CD8-positive, alpha-beta memory T cell (primary cell): ENCODE results near the gene UGT1A1. TPM values are rescaled to one million over a fixed set of nuclear protein-coding genes. Genes with fewer than 3 reads are reported as not detected.

Experiments
- CTCF ChIA-PET: fragments of 350-600 bp; sonication (Branson Sonifier 250); formaldehyde crosslinking; loops from one replicate; lab custom pipeline; 2021; ENCODE audit warnings: antibody characterized with exemption; lab: Charles Lee
- POLR2A ChIA-PET: fragments of 350-600 bp; sonication (Branson Sonifier 250); formaldehyde crosslinking; loops from one replicate; lab custom pipeline; 2021; ENCODE audit warnings: antibody characterized with exemption; lab: Charles Lee
- DNase-seq, 5 donors: peaks; one replicate each; pipeline versions ENCODE4 v3.0.0 to v3.0.0-alpha.2; 2020 to 2022; ENCODE audit warnings: mixed read lengths in 1 of 5
- H3K27ac ChIP-seq: one replicate; pipeline ENCODE4 v1.7.0; 2013; ENCODE audit warnings: low read depth, mild to moderate bottlenecking, low read length, moderate library complexity
- H3K27me3 ChIP-seq: 2 replicates; pipeline ENCODE4 v1.7.0; 2013; ENCODE audit warnings: low read length, mild to moderate bottlenecking; ENCODE audit not compliant: insufficient read depth, poor library complexity, severe bottlenecking
- H3K36me3 ChIP-seq: 2 replicates; pipeline ENCODE4 v1.7.0; 2013; ENCODE audit warnings: mild to moderate bottlenecking, low read length, moderate library complexity; ENCODE audit not compliant: insufficient read depth
- H3K4me1 ChIP-seq: 2 replicates; pipeline ENCODE4 v1.7.0; 2013; ENCODE audit warnings: mild to moderate bottlenecking, low read length, moderate library complexity; ENCODE audit not compliant: insufficient read depth
- H3K4me3 ChIP-seq: 2 replicates; pipeline ENCODE4 v1.7.0; 2013; ENCODE audit warnings: mild to moderate bottlenecking, low read length
- H3K9me3 ChIP-seq: 2 replicates; pipeline ENCODE4 v1.7.0; 2013; ENCODE audit warnings: mild to moderate bottlenecking, low read length
- H3K27ac Mint-ChIP-seq, 8 donors: one replicate each; pipeline ENCODE4 v1.8.0; 2020 to 2021; ENCODE audit warnings: mixed read lengths in 8 of 8, mild to moderate bottlenecking in 6 of 8, inconsistent platforms in 3 of 8, moderate library complexity in 3 of 8
- H3K27me3 Mint-ChIP-seq, 2 donors: one replicate each; pipeline ENCODE4 v1.8.0; 2020 to 2021; ENCODE audit warnings: mixed read lengths in 2 of 2, mild to moderate bottlenecking in 1 of 2, moderate library complexity in 1 of 2
- H3K36me3 Mint-ChIP-seq, 3 donors: one replicate each; pipeline ENCODE4 v1.8.0; 2020 to 2021; ENCODE audit warnings: mixed read lengths in 3 of 3, inconsistent platforms in 1 of 3, mild to moderate bottlenecking in 1 of 3
- H3K4me1 Mint-ChIP-seq, 3 donors: one replicate each; pipeline ENCODE4 v1.8.0; 2020 to 2021; ENCODE audit warnings: mixed read lengths in 3 of 3, inconsistent platforms in 1 of 3, mild to moderate bottlenecking in 1 of 3
- H3K4me3 Mint-ChIP-seq, 7 donors: one replicate each; pipeline ENCODE4 v1.8.0; 2020 to 2021; ENCODE audit warnings: mixed read lengths in 7 of 7, mild to moderate bottlenecking in 6 of 7, moderate library complexity in 4 of 7, inconsistent platforms in 2 of 7
- H3K9me3 Mint-ChIP-seq, 5 donors: one replicate each; pipeline ENCODE4 v1.8.0; 2020 to 2022; ENCODE audit warnings: mixed read lengths in 5 of 5, mild to moderate bottlenecking in 3 of 5, moderate library complexity in 2 of 5, inconsistent platforms in 1 of 5
- polyA plus RNA-seq: library from polyadenylated mRNA; unstranded; fragments of 300-500 nt; fragmentation: Illumina TruSeq; gene quantifications from one replicate; pipeline ENCODE4 v1.2.3, GENCODE V29; 2021
- total RNA-seq, 2 experiments: library from RNA; stranded (reverse); gene quantifications; one replicate each; pipeline ENCODE4 v1.2.3, GENCODE V29; 2021

UGT1A1 gene
- not detected for total RNA-seq
- polyA plus RNA-seq: not detected

- Histone ChIP-seq H3K4me1 (no peaks in the 10 kb centered on the region), H3K4me3 (no peak within 1 kb of the TSS), H3K9me3 (no peaks in the 10 kb centered on the region), H3K27ac (no peak within 1 kb of the TSS), H3K27me3 (no peaks in the 10 kb centered on the region), H3K36me3 (no peaks in the 10 kb centered on the region)
- no peaks in the 10 kb centered on the region for H3K36me3 Mint-ChIP-seq
- ChIA-PET CTCF (no interaction called here), POLR2A (no interaction called here)
- H3K4me1 Mint-ChIP-seq: no peaks in the 10 kb centered on the region
- H3K9me3 Mint-ChIP-seq: peaks cover 0 to 4% (median 0%) of the 10 kb centered on the region in 5 donors
- no peak within 1 kb of the TSS for H3K27ac Mint-ChIP-seq
- no peak within 1 kb of the TSS for H3K4me3 Mint-ChIP-seq
- no peak for DNase-seq
- H3K27me3 Mint-ChIP-seq: peaks cover 4 to 29% of the 10 kb centered on the region in 2 donors
These were observed at the start of gene UGT1A1 for GRCh38 chr2:233760043-233760442. UGT1A1 (plus strand) TSS chr2:233760270; CDS start chr2:233760288, 18 bp downstream.

- H3K27ac Mint-ChIP-seq: no peak overlapping the region
These were observed 48.6 kb upstream of the UGT1A1 start for GRCh38 chr2:233711312-233712008.

GRCh38 chr2:233712611-233713261 is 47.3 kb upstream of the UGT1A1 start, which contains the start of gene UGT1A5:
UGT1A5 (plus strand) TSS chr2:233712907; CDS start chr2:233712992, 85 bp downstream.
- Histone ChIP-seq H3K27ac (no peak within 1 kb of the TSS), H3K36me3 (no peaks in the 10 kb centered on the region), H3K9me3 (no peaks in the 10 kb centered on the region), H3K4me3 (no peak within 1 kb of the TSS), H3K27me3 (no peaks in the 10 kb centered on the region), H3K4me1 (no peaks in the 10 kb centered on the region)
- Mint-ChIP-seq H3K9me3 (no peaks in the 10 kb centered on the region), H3K27ac (peak within 1 kb of the TSS in 1 of 8 donors; percentile 70), H3K27me3 (peaks cover 22 to 62% of the 10 kb centered on the region in 2 donors), H3K36me3 (no peaks in the 10 kb centered on the region), H3K4me3 (no peak within 1 kb of the TSS), H3K4me1 (no peaks in the 10 kb centered on the region)
- CTCF ChIA-PET: no interaction called here
- POLR2A ChIA-PET: no interaction called here
- no peak for DNase-seq

More at GRCh38 chr2:233711312-233712008, 48.6 kb upstream of the UGT1A1 start:
- CTCF ChIA-PET: interaction anchor here (1.1 kb wide), 1 partner anchor 17 kb away, joined by 3 read pairs; no protein-coding TSS in a partner anchor
- Mint-ChIP-seq H3K36me3 (no peaks in the 10 kb centered on the region), H3K4me3 (no peak overlapping the region), H3K27me3 (peaks cover 14 to 58% of the 10 kb centered on the region in 2 donors), H3K4me1 (no peaks in the 10 kb centered on the region), H3K9me3 (no peaks in the 10 kb centered on the region)
- H3K9me3 ChIP-seq: no peaks in the 10 kb centered on the region
- POLR2A ChIA-PET: no interaction called here
- DNase-seq: peak; percentile 13 to 73 (median 34)
- no peak overlapping the region for H3K27ac ChIP-seq
- H3K4me3 ChIP-seq: no peak overlapping the region
- no peaks in the 10 kb centered on the region for H3K36me3 ChIP-seq
- no peaks in the 10 kb centered on the region for H3K27me3 ChIP-seq
- no peaks in the 10 kb centered on the region for H3K4me1 ChIP-seq

GRCh38 chr2:233713262-233713615 is 46.8 kb upstream of the UGT1A1 start:
- Mint-ChIP-seq H3K27ac (no peak overlapping the region), H3K4me1 (no peaks in the 10 kb centered on the region), H3K4me3 (no peak overlapping the region), H3K9me3 (no peaks in the 10 kb centered on the region), H3K27me3 (peaks cover 22 to 65% of the 10 kb centered on the region in 2 donors), H3K36me3 (no peaks in the 10 kb centered on the region)
- Histone ChIP-seq H3K27me3 (no peaks in the 10 kb centered on the region), H3K27ac (no peak overlapping the region), H3K4me3 (no peak overlapping the region), H3K9me3 (no peaks in the 10 kb centered on the region), H3K36me3 (no peaks in the 10 kb centered on the region), H3K4me1 (no peaks in the 10 kb centered on the region)
- POLR2A ChIA-PET: no interaction called here
- CTCF ChIA-PET: no interaction called here
- no peak for DNase-seq

- DNase-seq: no peak
- Mint-ChIP-seq H3K36me3 (no peaks in the 10 kb centered on the region), H3K27me3 (peaks cover 17 to 73% of the 10 kb centered on the region in 2 donors), H3K4me3 (no peak overlapping the region), H3K9me3 (no peaks in the 10 kb centered on the region), H3K4me1 (no peaks in the 10 kb centered on the region), H3K27ac (no peak overlapping the region)
- POLR2A ChIA-PET: no interaction called here
- Histone ChIP-seq H3K4me3 (no peak overlapping the region), H3K36me3 (no peaks in the 10 kb centered on the region), H3K4me1 (no peaks in the 10 kb centered on the region), H3K9me3 (no peaks in the 10 kb centered on the region), H3K27ac (no peak overlapping the region), H3K27me3 (no peaks in the 10 kb centered on the region)
- CTCF ChIA-PET: no interaction called here
These were observed 45.9 kb upstream of the UGT1A1 start for GRCh38 chr2:233714121-233714520.

- H3K36me3 Mint-ChIP-seq: no peaks in the 10 kb centered on the region
- Histone ChIP-seq H3K27me3 (no peaks in the 10 kb centered on the region), H3K4me1 (no peaks in the 10 kb centered on the region), H3K9me3 (no peaks in the 10 kb centered on the region), H3K27ac (no peak within 1 kb of the TSS), H3K4me3 (no peak within 1 kb of the TSS), H3K36me3 (no peaks in the 10 kb centered on the region)
- no peak within 1 kb of the TSS for H3K4me3 Mint-ChIP-seq
- H3K27ac Mint-ChIP-seq: peak within 1 kb of the TSS in 1 of 8 donors; percentile 8
- no peaks in the 10 kb centered on the region for H3K4me1 Mint-ChIP-seq
- ChIA-PET CTCF (no interaction called here), POLR2A (no interaction called here)
- H3K27me3 Mint-ChIP-seq: peaks cover 11 to 69% of the 10 kb centered on the region in 2 donors
- DNase-seq: no peak
- peaks cover 0 to 2% (median 0%) of the 10 kb centered on the region in 5 donors for H3K9me3 Mint-ChIP-seq
These were observed 41.5 kb upstream of the UGT1A1 start, which contains the start of gene UGT1A4 for GRCh38 chr2:233718552-233718951. UGT1A4 (plus strand) TSS chr2:233718736; CDS start chr2:233718821, 85 bp downstream.

GRCh38 chr2:233728723-233729301 is 31.3 kb upstream of the UGT1A1 start, which contains the start of gene UGT1A3:
UGT1A3 (plus strand) TSS chr2:233729042; CDS start chr2:233729127, 85 bp downstream.
- H3K4me1 Mint-ChIP-seq: no peaks in the 10 kb centered on the region
- CTCF ChIA-PET: interaction anchor here (0.7 kb wide), 1 partner anchor 17 kb away, joined by 3 read pairs; no protein-coding TSS in a partner anchor

More at GRCh38 chr2:233728723-233729301, 31.3 kb upstream of the UGT1A1 start, which contains the start of gene UGT1A3:
- no peak within 1 kb of the TSS for H3K27ac Mint-ChIP-seq
- POLR2A ChIA-PET: no interaction called here
- DNase-seq: no peak
- Histone ChIP-seq H3K27ac (no peak within 1 kb of the TSS), H3K36me3 (no peaks in the 10 kb centered on the region), H3K4me3 (no peak within 1 kb of the TSS), H3K27me3 (no peaks in the 10 kb centered on the region), H3K4me1 (no peaks in the 10 kb centered on the region), H3K9me3 (no peaks in the 10 kb centered on the region)
- H3K27me3 Mint-ChIP-seq: peaks cover 14 to 33% of the 10 kb centered on the region in 2 donors
- peaks cover 0 to 3% (median 0%) of the 10 kb centered on the region in 5 donors for H3K9me3 Mint-ChIP-seq
- H3K4me3 Mint-ChIP-seq: no peak within 1 kb of the TSS
- H3K36me3 Mint-ChIP-seq: no peaks in the 10 kb centered on the region
